ENCODE data around the gene PTTG1IP.

PTTG1IP gene

GRCh38 chr21:44918581-44919033, 45.1 kb upstream of the PTTG1IP start:
- no peaks in the 10 kb centered on the region for H3K27me3 ChIP-seq (replicated peaks in 2 of 5; ENCODE audit: control insufficient read depth in 4 of 5, insufficient read depth in 5 of 5, low read length in 4 of 5)
- H3K9me3 ChIP-seq (ENCODE audit: control extremely low read depth in 1 of 5, control insufficient read depth in 4 of 5, insufficient read depth in 2 of 5, low read depth in 1 of 5, low read length in 4 of 5), result no peaks in the 10 kb centered on the region
- H3K36me3 ChIP-seq (ENCODE audit: control insufficient read depth in 4 of 4, insufficient read depth in 4 of 4, low read length in 3 of 4), result peaks cover 0 to 13% (median 8%) of the 10 kb centered on the region in 4 experiments
- ChIA-PET POLR2A (no interaction called here), CTCF (interaction anchor here (1.0 to 3.5 kb wide), 10 partner anchors 9 to 115 kb away, joined by 3 to 13 read pairs (median 3); no protein-coding TSS in a partner anchor)
- 79% methylated on average over 10 of the region's 13 CpGs for WGBS (ENCODE audit: insufficient coverage)
- peaks cover 15 to 79% (median 63%) of the 10 kb centered on the region in 4 experiments for H3K4me1 ChIP-seq (ENCODE audit: control extremely low read depth in 1 of 4, control insufficient read depth in 4 of 4, insufficient read depth in 4 of 4, low read length in 3 of 4)
- peak overlapping the region in 1 of 2 experiments; percentile 25 for H3K27ac ChIP-seq (ENCODE audit: insufficient read depth in 1 of 2, low read depth in 1 of 2, low read length in 2 of 2, poor library complexity in 1 of 2, severe bottlenecking in 2 of 2)
- DNase-seq, result no peak
- H3K4me3 ChIP-seq (ENCODE audit: control insufficient read depth in 1 of 7, extremely low read depth in 1 of 7, insufficient read depth in 4 of 7, low read depth in 2 of 7, low read length in 6 of 7), result peak overlapping the region in 2 of 7 experiments; percentile 16 to 43

DNA sequence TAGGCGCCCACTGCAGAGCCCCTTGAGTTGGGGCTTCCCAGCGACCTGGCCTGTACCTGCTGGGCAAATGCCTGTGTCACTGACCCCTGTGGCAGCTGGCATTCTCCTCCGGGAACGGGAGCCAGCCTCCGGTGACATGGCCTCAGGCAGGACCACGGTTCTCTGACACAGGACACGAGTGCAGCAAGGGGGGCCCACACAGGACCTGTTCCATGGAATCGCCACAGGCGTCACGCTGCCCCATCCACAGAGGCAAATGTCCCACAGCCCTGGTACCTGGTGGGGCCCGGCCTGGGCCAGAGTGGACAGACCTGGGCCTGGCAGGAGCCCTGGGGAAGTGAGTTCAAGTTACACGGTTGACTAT, 44.6 kb upstream of the PTTG1IP start:
- Histone ChIP-seq H3K27me3 (replicated peaks in 2 of 5; ENCODE audit: control insufficient read depth in 4 of 5, insufficient read depth in 5 of 5, low read length in 4 of 5) (no peaks in the 10 kb centered on the region), H3K36me3 (ENCODE audit: control insufficient read depth in 4 of 4, insufficient read depth in 4 of 4, low read length in 3 of 4) (peaks cover 0 to 13% (median 8%) of the 10 kb centered on the region in 4 experiments), H3K4me3 (ENCODE audit: control insufficient read depth in 1 of 7, extremely low read depth in 1 of 7, insufficient read depth in 4 of 7, low read depth in 2 of 7, low read length in 6 of 7) (no peak overlapping the region), H3K9me3 (ENCODE audit: control extremely low read depth in 1 of 5, control insufficient read depth in 4 of 5, insufficient read depth in 2 of 5, low read depth in 1 of 5, low read length in 4 of 5) (no peaks in the 10 kb centered on the region), H3K27ac (ENCODE audit: insufficient read depth in 1 of 2, low read depth in 1 of 2, low read length in 2 of 2, poor library complexity in 1 of 2, severe bottlenecking in 2 of 2) (no peak overlapping the region), H3K4me1 (ENCODE audit: control extremely low read depth in 1 of 4, control insufficient read depth in 4 of 4, insufficient read depth in 4 of 4, low read length in 3 of 4) (peaks cover 12 to 79% (median 66%) of the 10 kb centered on the region in 4 experiments)
- 92% methylated on average over 12 of the region's 12 CpGs for WGBS (ENCODE audit: insufficient coverage)
- CTCF ChIA-PET, result interaction anchor here (0.8 to 3.5 kb wide), 6 partner anchors 10 to 114 kb away, joined by 3 to 13 read pairs (median 3); no protein-coding TSS in a partner anchor
- no peak for DNase-seq
- POLR2A ChIA-PET, result no interaction called here

- 98% methylated on average over 12 of the region's 15 CpGs for WGBS (ENCODE audit: insufficient coverage)
- CTCF ChIA-PET, result interaction anchor here (0.8 to 3.5 kb wide), 7 partner anchors 9 to 114 kb away, joined by 3 to 13 read pairs (median 4); no protein-coding TSS in a partner anchor
- Histone ChIP-seq H3K27me3 (replicated peaks in 2 of 5; ENCODE audit: control insufficient read depth in 4 of 5, insufficient read depth in 5 of 5, low read length in 4 of 5) (no peaks in the 10 kb centered on the region), H3K36me3 (ENCODE audit: control insufficient read depth in 4 of 4, insufficient read depth in 4 of 4, low read length in 3 of 4) (peaks cover 0 to 13% (median 8%) of the 10 kb centered on the region in 4 experiments), H3K4me3 (ENCODE audit: control insufficient read depth in 1 of 7, extremely low read depth in 1 of 7, insufficient read depth in 4 of 7, low read depth in 2 of 7, low read length in 6 of 7) (no peak overlapping the region), H3K4me1 (ENCODE audit: control extremely low read depth in 1 of 4, control insufficient read depth in 4 of 4, insufficient read depth in 4 of 4, low read length in 3 of 4) (peaks cover 7 to 77% (median 65%) of the 10 kb centered on the region in 4 experiments), H3K9me3 (ENCODE audit: control extremely low read depth in 1 of 5, control insufficient read depth in 4 of 5, insufficient read depth in 2 of 5, low read depth in 1 of 5, low read length in 4 of 5) (no peaks in the 10 kb centered on the region), H3K27ac (ENCODE audit: insufficient read depth in 1 of 2, low read depth in 1 of 2, low read length in 2 of 2, poor library complexity in 1 of 2, severe bottlenecking in 2 of 2) (no peak overlapping the region)
- no peak for DNase-seq
- POLR2A ChIA-PET, result no interaction called here
Measured at GRCh38 chr21:44917446-44918106, 44.1 kb upstream of the PTTG1IP start.

DNA sequence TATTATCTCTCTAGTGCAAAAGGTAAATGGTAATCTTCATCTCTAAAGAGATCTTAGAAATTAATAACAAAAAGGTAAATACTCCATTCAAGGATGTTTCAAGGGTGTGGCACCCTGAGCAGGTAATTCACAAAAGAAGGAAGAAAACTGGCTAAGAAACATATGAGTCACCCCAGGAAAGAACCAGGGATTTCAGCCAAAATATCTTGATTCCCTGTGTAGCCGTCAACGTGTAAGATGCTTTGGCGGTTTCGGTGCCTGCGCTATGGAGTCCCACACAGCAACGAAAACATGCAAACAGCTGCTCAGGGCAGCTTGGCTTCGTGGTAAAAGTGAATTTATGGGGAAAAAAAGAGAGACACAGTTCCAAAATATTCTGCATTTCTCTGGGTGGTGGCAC, 43.5 kb upstream of the PTTG1IP start:
- ChIA-PET POLR2A (no interaction called here), CTCF (interaction anchor here (0.8 to 3.5 kb wide), 6 partner anchors 9 to 41 kb away, joined by 3 to 13 read pairs (median 4); no protein-coding TSS in a partner anchor)
- Histone ChIP-seq H3K4me3 (ENCODE audit: control insufficient read depth in 1 of 7, extremely low read depth in 1 of 7, insufficient read depth in 4 of 7, low read depth in 2 of 7, low read length in 6 of 7) (no peak overlapping the region), H3K27ac (ENCODE audit: insufficient read depth in 1 of 2, low read depth in 1 of 2, low read length in 2 of 2, poor library complexity in 1 of 2, severe bottlenecking in 2 of 2) (no peak overlapping the region), H3K27me3 (replicated peaks in 2 of 5; ENCODE audit: control insufficient read depth in 4 of 5, insufficient read depth in 5 of 5, low read length in 4 of 5) (no peaks in the 10 kb centered on the region), H3K36me3 (ENCODE audit: control insufficient read depth in 4 of 4, insufficient read depth in 4 of 4, low read length in 3 of 4) (peaks cover 0 to 13% (median 8%) of the 10 kb centered on the region in 4 experiments), H3K9me3 (ENCODE audit: control extremely low read depth in 1 of 5, control insufficient read depth in 4 of 5, insufficient read depth in 2 of 5, low read depth in 1 of 5, low read length in 4 of 5) (no peaks in the 10 kb centered on the region), H3K4me1 (ENCODE audit: control extremely low read depth in 1 of 4, control insufficient read depth in 4 of 4, insufficient read depth in 4 of 4, low read length in 3 of 4) (peaks cover 4 to 77% (median 71%) of the 10 kb centered on the region in 4 experiments)
- 81% methylated on average over 5 of the region's 7 CpGs for WGBS (ENCODE audit: insufficient coverage)
- no peak for DNase-seq

DNA sequence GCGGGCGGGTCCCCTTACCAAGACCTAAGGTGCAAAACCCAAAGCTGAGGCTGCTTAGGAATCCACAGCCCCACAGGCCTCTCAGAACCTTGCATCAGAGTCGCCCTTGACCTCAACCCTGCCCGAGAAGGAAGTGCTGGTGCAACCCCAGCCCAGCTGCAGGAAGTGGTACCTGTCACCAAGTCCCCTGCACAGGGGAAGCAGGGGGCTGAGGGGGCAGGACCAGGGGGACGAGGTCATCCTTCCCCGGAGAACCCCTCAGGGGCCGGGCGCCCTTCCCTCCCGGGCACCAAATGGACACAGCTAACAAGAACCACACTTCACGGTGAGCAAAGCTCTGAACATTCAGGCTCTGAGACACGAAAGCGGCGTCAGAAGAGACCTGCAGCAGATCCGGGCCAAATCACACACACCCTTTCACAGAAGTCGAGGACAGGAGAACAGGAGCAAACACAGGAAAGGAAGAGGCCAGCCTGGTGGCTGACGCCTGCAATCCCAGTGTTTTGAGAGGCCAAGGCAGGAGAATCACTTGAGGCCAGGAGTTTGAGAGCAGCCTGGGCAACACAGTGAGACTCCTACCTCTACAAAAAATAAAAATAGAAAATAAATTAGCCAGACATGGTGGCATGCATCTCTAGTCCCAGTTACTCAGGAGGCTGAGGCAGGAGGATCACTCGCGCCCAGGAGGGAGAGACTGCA, 40.8 kb upstream of the PTTG1IP start:
- peaks cover 4 to 82% (median 75%) of the 10 kb centered on the region in 4 experiments for H3K4me1 ChIP-seq (ENCODE audit: control extremely low read depth in 1 of 4, control insufficient read depth in 4 of 4, insufficient read depth in 4 of 4, low read length in 3 of 4)
- H3K9me3 ChIP-seq (ENCODE audit: control extremely low read depth in 1 of 5, control insufficient read depth in 4 of 5, insufficient read depth in 2 of 5, low read depth in 1 of 5, low read length in 4 of 5), result no peaks in the 10 kb centered on the region
- CTCF ChIA-PET, result interaction anchor here (0.9 to 6.1 kb wide), 8 partner anchors 11 to 47 kb away, joined by 3 to 50 read pairs (median 5); no protein-coding TSS in a partner anchor
- H3K27me3 ChIP-seq (replicated peaks in 2 of 5; ENCODE audit: control insufficient read depth in 4 of 5, insufficient read depth in 5 of 5, low read length in 4 of 5), result no peaks in the 10 kb centered on the region
- DNase-seq, result peak; percentile 54 to 85 (median 83)
- POLR2A ChIA-PET, result interaction anchor here (1.5 kb wide), 1 partner anchor 33 kb away, joined by 6 read pairs; no protein-coding TSS in a partner anchor
- peaks cover 0 to 20% (median 9%) of the 10 kb centered on the region in 4 experiments for H3K36me3 ChIP-seq (ENCODE audit: control insufficient read depth in 4 of 4, insufficient read depth in 4 of 4, low read length in 3 of 4)
- peak overlapping the region in 3 of 7 experiments; percentile 12 to 35 (median 25) for H3K4me3 ChIP-seq (ENCODE audit: control insufficient read depth in 1 of 7, extremely low read depth in 1 of 7, insufficient read depth in 4 of 7, low read depth in 2 of 7, low read length in 6 of 7)
- peak overlapping the region in 1 of 2 experiments; percentile 34 for H3K27ac ChIP-seq (ENCODE audit: insufficient read depth in 1 of 2, low read depth in 1 of 2, low read length in 2 of 2, poor library complexity in 1 of 2, severe bottlenecking in 2 of 2)
- 26% methylated on average over 11 of the region's 18 CpGs for WGBS (ENCODE audit: insufficient coverage)

DNA sequence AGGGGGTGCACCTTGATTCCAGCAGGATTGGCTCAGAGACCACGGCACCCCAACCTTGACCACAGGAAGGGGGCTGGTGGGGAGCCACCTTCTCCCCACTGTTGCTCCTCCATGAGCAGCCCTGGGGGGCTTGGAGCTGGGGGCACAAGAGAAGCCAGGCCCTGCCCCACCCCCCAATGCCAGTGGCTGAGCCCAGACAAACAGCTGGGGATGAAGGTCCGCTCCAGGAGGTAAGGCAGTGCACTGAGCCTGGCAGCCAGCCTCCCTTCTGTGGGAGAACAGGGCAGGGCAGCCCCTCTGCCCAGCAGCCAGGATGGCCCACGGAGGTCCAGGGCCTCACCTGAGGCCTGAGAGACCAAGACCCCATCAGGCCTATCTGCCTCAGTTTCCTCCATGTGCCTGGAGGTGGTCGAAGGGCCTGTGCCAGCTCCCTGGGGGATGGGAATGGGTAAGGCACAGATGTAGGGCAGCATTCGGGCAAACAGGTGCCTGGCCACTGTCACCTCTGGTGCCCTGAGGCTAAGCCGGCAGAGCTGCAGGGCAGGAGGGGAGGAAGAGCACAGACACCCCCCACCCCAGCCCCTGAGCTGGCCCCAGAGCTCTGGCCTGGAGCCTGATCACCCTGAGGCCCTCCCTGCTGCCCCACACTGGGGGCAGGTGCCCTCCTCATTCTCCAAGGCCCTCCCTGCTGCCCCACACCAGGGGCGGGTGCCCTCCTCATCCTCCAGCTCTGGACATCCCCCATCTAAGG, 40.1 kb upstream of the PTTG1IP start:
- Histone ChIP-seq H3K4me3 (ENCODE audit: control insufficient read depth in 1 of 7, extremely low read depth in 1 of 7, insufficient read depth in 4 of 7, low read depth in 2 of 7, low read length in 6 of 7) (peak overlapping the region in 4 of 7 experiments; percentile 19 to 35 (median 26)), H3K4me1 (ENCODE audit: control extremely low read depth in 1 of 4, control insufficient read depth in 4 of 4, insufficient read depth in 4 of 4, low read length in 3 of 4) (peaks cover 4 to 82% (median 75%) of the 10 kb centered on the region in 4 experiments), H3K36me3 (ENCODE audit: control insufficient read depth in 4 of 4, insufficient read depth in 4 of 4, low read length in 3 of 4) (peaks cover 2 to 27% (median 9%) of the 10 kb centered on the region in 4 experiments), H3K27me3 (replicated peaks in 2 of 5; ENCODE audit: control insufficient read depth in 4 of 5, insufficient read depth in 5 of 5, low read length in 4 of 5) (no peaks in the 10 kb centered on the region), H3K27ac (ENCODE audit: insufficient read depth in 1 of 2, low read depth in 1 of 2, low read length in 2 of 2, poor library complexity in 1 of 2, severe bottlenecking in 2 of 2) (peak overlapping the region in 1 of 2 experiments; percentile 16), H3K9me3 (ENCODE audit: control extremely low read depth in 1 of 5, control insufficient read depth in 4 of 5, insufficient read depth in 2 of 5, low read depth in 1 of 5, low read length in 4 of 5) (no peaks in the 10 kb centered on the region)
- ChIA-PET POLR2A (interaction anchor here (1.2 to 1.5 kb wide), 2 partner anchors 21 to 32 kb away, joined by 5 to 6 read pairs; no protein-coding TSS in a partner anchor), CTCF (interaction anchor here (0.9 to 6.1 kb wide), 9 partner anchors 11 to 46 kb away, joined by 3 to 50 read pairs (median 5); no protein-coding TSS in a partner anchor)
- WGBS (ENCODE audit: insufficient coverage), result 71% methylated on average over 4 of the region's 7 CpGs
- DNase-seq, result no peak
